DOHH2 (cell line): ENCODE data around the gene HDAC11.
"Not testable (repeated sequence)": the region's sequence is repeated elsewhere in the genome, so short reads cannot be mapped to it uniquely, and the experiment has no call there.

Experiments used
- H3F3A ChIP-seq: fragments of 200-600 bp; sonication (generic), shearing (Covaris generic); 2 replicates; pipeline ENCODE4 v1.6.0; 2016; ENCODE audit warnings: antibody characterized with exemption, mild to moderate bottlenecking; ENCODE audit not compliant: control insufficient read depth, insufficient read depth
- H3K27ac ChIP-seq: fragments of 200-600 bp; sonication (generic); 2 replicates; pipeline ENCODE4 v1.5.1; 2014; ENCODE audit warnings: low read depth, mild to moderate bottlenecking, low read length, moderate library complexity
- H3K27me3 ChIP-seq: fragments of 200-600 bp; sonication (generic); 2 replicates; pipeline ENCODE4 v1.6.1; 2014; ENCODE audit warnings: mild to moderate bottlenecking, low read length, mixed read lengths; ENCODE audit not compliant: control insufficient read depth
- H3K36me3 ChIP-seq: fragments of 200-600 bp; sonication (generic); 2 replicates; pipeline ENCODE4 v1.6.1; 2014; ENCODE audit warnings: mild to moderate bottlenecking, low read length, moderate library complexity, mixed read lengths; ENCODE audit not compliant: control insufficient read depth
- H3K4me1 ChIP-seq: fragments of 200-600 bp; sonication (generic); 2 replicates; pipeline ENCODE4 v1.6.1; 2014; ENCODE audit warnings: mild to moderate bottlenecking, low read length, mixed read lengths; ENCODE audit not compliant: control insufficient read depth
- H3K4me2 ChIP-seq: fragments of 200-600 bp; sonication (generic); 2 replicates; pipeline ENCODE4 v1.6.0; 2014; ENCODE audit warnings: mild to moderate bottlenecking, low read length, moderate library complexity
- H3K4me3 ChIP-seq: fragments of 200-600 bp; sonication (generic); 2 replicates; pipeline ENCODE4 v1.5.1; 2014; ENCODE audit warnings: mild to moderate bottlenecking, low read length, mixed read lengths
- H3K79me2 ChIP-seq: fragments of 200-600 bp; sonication (generic); 2 replicates; pipeline ENCODE4 v1.6.1; 2014; ENCODE audit warnings: mild to moderate bottlenecking, low read length, mixed read lengths; ENCODE audit not compliant: control insufficient read depth
- H3K9me2 ChIP-seq: fragments of 200-600 bp; sonication (generic); replicated peaks from 2 replicates; pipeline ENCODE4 v1.6.1; 2014; ENCODE audit warnings: mild to moderate bottlenecking, low read length, mixed read lengths; ENCODE audit not compliant: control insufficient read depth
- H3K9me3 ChIP-seq: fragments of 200-600 bp; sonication (generic); 2 replicates; pipeline ENCODE4 v1.6.1; 2014; ENCODE audit warnings: antibody characterized with exemption, low read length, mixed read lengths; ENCODE audit not compliant: control insufficient read depth, insufficient read depth
- H4K20me1 ChIP-seq: fragments of 200-600 bp; sonication (generic); 2 replicates; pipeline ENCODE4 v1.6.0; 2014; ENCODE audit warnings: low read depth, mild to moderate bottlenecking, antibody characterized with exemption, low read length, moderate library complexity; ENCODE audit not compliant: control insufficient read depth, insufficient read depth
- CTCF ChIP-seq: fragments of 200-600 bp; sonication (generic); IDR thresholded peaks from one replicate; pipeline ENCODE4 v1.5.1; 2014; ENCODE audit warnings: antibody characterized with exemption, mild to moderate bottlenecking, low read depth, low read length; ENCODE audit not compliant: poor library complexity, severe bottlenecking
- EZH2phosphoT487 ChIP-seq: fragments of 200-600 bp; sonication (generic); IDR thresholded peaks from 2 replicates; pipeline ENCODE4 v1.6.1; 2017; ENCODE audit warnings: borderline replicate concordance, mild to moderate bottlenecking, antibody characterized with exemption, low read length, moderate library complexity, mixed read lengths

HDAC11 gene

GRCh38 chr3:13440204-13440817, 39.8 kb upstream of the HDAC11 start:
- Histone ChIP-seq H3K79me2 (no peaks in the 10 kb centered on the region), H3K9me3 (no peaks in the 10 kb centered on the region), H3K4me1 (no peaks in the 10 kb centered on the region), H3K27me3 (peaks cover 11% of the 10 kb centered on the region), H3K36me3 (no peaks in the 10 kb centered on the region), H3K27ac (no peak overlapping the region), H3K9me2 (no peaks in the 10 kb centered on the region), H3K4me3 (no peak overlapping the region), H3K4me2 (no peak overlapping the region), H3F3A (no peaks in the 10 kb centered on the region), H4K20me1 (no peaks in the 10 kb centered on the region)
- no peak for TF ChIP-seq CTCF
- TF ChIP-seq EZH2phosphoT487 = no peak

- H3F3A ChIP-seq, H3K4me1 ChIP-seq, H4K20me1 ChIP-seq, H3K27me3 ChIP-seq, H3K27ac ChIP-seq, H3K36me3 ChIP-seq, H3K9me2 ChIP-seq, H3K4me3 ChIP-seq, H3K4me2 ChIP-seq, H3K79me2 ChIP-seq, H3K9me3 ChIP-seq: not testable (repeated sequence)
Observed at GRCh38 chr3:13442882-13443281, 37.2 kb upstream of the HDAC11 start.

- peaks cover 18% of the 10 kb centered on the region for H3K4me1 ChIP-seq
- H3K79me2 ChIP-seq = no peaks in the 10 kb centered on the region
- H3K9me3 ChIP-seq = no peaks in the 10 kb centered on the region
- H3K27ac ChIP-seq = no peak overlapping the region
- peak overlapping the region; percentile 66 for H3K4me3 ChIP-seq
- TF ChIP-seq EZH2phosphoT487 (no peak), CTCF (no peak)
- H3K36me3 ChIP-seq = no peaks in the 10 kb centered on the region
- H3K9me2 ChIP-seq = no peaks in the 10 kb centered on the region
- peak overlapping the region; percentile 74 for H3K4me2 ChIP-seq
- no peaks in the 10 kb centered on the region for H3F3A ChIP-seq
- peaks cover 4% of the 10 kb centered on the region; the same call in 1 of the 2 replicates for H3K27me3 ChIP-seq
- no peaks in the 10 kb centered on the region for H4K20me1 ChIP-seq
Observed at GRCh38 chr3:13451301-13451673, 28.8 kb upstream of the HDAC11 start.

- TF ChIP-seq CTCF (peak; percentile 73), EZH2phosphoT487 (no peak)
- H3K4me1 ChIP-seq = peaks cover 18% of the 10 kb centered on the region
- peak overlapping the region; percentile 36 for H3K27ac ChIP-seq
- H3K9me2 ChIP-seq = no peaks in the 10 kb centered on the region
- H3F3A ChIP-seq = no peaks in the 10 kb centered on the region
- peaks cover 4% of the 10 kb centered on the region; the same call in 1 of the 2 replicates for H3K27me3 ChIP-seq
- H3K4me2 ChIP-seq = peak overlapping the region; percentile 74
- H3K9me3 ChIP-seq = no peaks in the 10 kb centered on the region
- peak overlapping the region; percentile 66 for H3K4me3 ChIP-seq
- H3K79me2 ChIP-seq = no peaks in the 10 kb centered on the region
- no peaks in the 10 kb centered on the region for H4K20me1 ChIP-seq
- no peaks in the 10 kb centered on the region for H3K36me3 ChIP-seq
Observed at GRCh38 chr3:13452490-13453335, 27.4 kb upstream of the HDAC11 start.
